ENCODE data around the gene ANKRD12.

- TF ChIP-seq ZBTB48 (tag by site-specific recombination; IDR thresholded peaks at IDR 0.05): no peak
- no peak for TF ChIP-seq BCL6B (tag by site-specific recombination; IDR thresholded peaks at IDR 0.05)
- no peak for TF ChIP-seq CTCF (tag by site-specific recombination; IDR thresholded peaks at IDR 0.05)
- no peak for TF ChIP-seq ZNF837 (tag by site-specific recombination; IDR thresholded peaks at IDR 0.05)
- no peak for TF ChIP-seq ZNF621 (tag by site-specific recombination; IDR thresholded peaks at IDR 0.05)
- TF ChIP-seq ZNF639 (tag by site-specific recombination; IDR thresholded peaks at IDR 0.05): no peak
- no peak for TF ChIP-seq ZNF132 (tag by site-specific recombination; IDR thresholded peaks at IDR 0.05; ENCODE audit: borderline replicate concordance)
- no peak for TF ChIP-seq ZNF518A (tag by site-specific recombination; conservative IDR thresholded peaks at IDR 0.05; ENCODE audit: low read depth)
- TF ChIP-seq ZNF18 (tag by site-specific recombination; IDR thresholded peaks at IDR 0.05): no peak
- TF ChIP-seq ZNF416 (tag by site-specific recombination; IDR thresholded peaks at IDR 0.05): no peak
- TF ChIP-seq ELK4 (IDR thresholded peaks at IDR 0.05; ENCODE audit: borderline replicate concordance, low read depth, low read length): no peak
Measured at GRCh38 chr18:9240270-9240669, 103.7 kb downstream of the ANKRD12 start.

All from HEK293 (cell line).